Stimulated activated CD4-positive, alpha-beta T cell treated with anti-CD3 and anti-CD28 coated beads, Interleukin-12 subunit alpha, Interleukin-12 subunit beta, amount 100 ng/mL, for 24 hours (primary cell): ENCODE results near the gene KRT5.
"Not testable (repeated sequence)": the region's sequence is repeated elsewhere in the genome, so short reads cannot be mapped to it uniquely, and the experiment has no call there.

Experiments used
- DNase-seq, 2 experiments: peaks; one replicate each; pipeline ENCODE4 v3.0.0-alpha.2; 2020; ENCODE audit warnings: low read depth in 2 of 2

KRT5 gene

GRCh38 chr12:52519387-52519703, 849 bp downstream of the KRT5 start:
- DNase-seq, result no peak

GRCh38 chr12:52518574-52519386, 1.4 kb downstream of the KRT5 start:
- DNase-seq, result no peak

- no peak for DNase-seq
Observed at GRCh38 chr12:52517888-52518287, 2.3 kb downstream of the KRT5 start.

- DNase-seq, result no peak
Observed at GRCh38 chr12:52517005-52517835, 3.0 kb downstream of the KRT5 start.

- no peak for DNase-seq
Observed at GRCh38 chr12:52515927-52516831, 4.0 kb downstream of the KRT5 start.

- DNase-seq, result no peak
Observed at GRCh38 chr12:52515319-52515646, 4.9 kb downstream of the KRT5 start.

GRCh38 chr12:52514471-52515318, 5.5 kb downstream of the KRT5 start:
- DNase-seq, result no peak

- no peak for DNase-seq
Observed at GRCh38 chr12:52513736-52514135, 6.5 kb downstream of the KRT5 start.

GRCh38 chr12:52508211-52508610, 12.0 kb downstream of the KRT5 start:
- DNase-seq, result no peak

GRCh38 chr12:52506858-52507715, 13.1 kb downstream of the KRT5 start:
- no peak for DNase-seq

- no peak for DNase-seq
Observed at GRCh38 chr12:52502877-52503276, 17.3 kb downstream of the KRT5 start.

GRCh38 chr12:52501490-52501889, 18.7 kb downstream of the KRT5 start:
- no peak for DNase-seq

GRCh38 chr12:52500574-52500973, 19.6 kb downstream of the KRT5 start:
- DNase-seq, result not testable (repeated sequence)

GRCh38 chr12:52499806-52500560, 20.2 kb downstream of the KRT5 start:
- DNase-seq, result no peak

- DNase-seq, result no peak
Observed at GRCh38 chr12:52498946-52499345, 21.2 kb downstream of the KRT5 start.

GRCh38 chr12:52497975-52498374, 22.2 kb downstream of the KRT5 start:
- no peak for DNase-seq

- DNase-seq, result no peak
Observed at GRCh38 chr12:52496590-52497071, 23.6 kb downstream of the KRT5 start.

- DNase-seq, result no peak
Observed at GRCh38 chr12:52496054-52496453, 24.1 kb downstream of the KRT5 start.

GRCh38 chr12:52495389-52495788, 24.8 kb downstream of the KRT5 start:
- no peak for DNase-seq
